Adipose tissue (tissue), 3 donors: Measurements from ENCODE around the gene IFI35. TPM values are rescaled to one million over a fixed set of nuclear protein-coding genes. Genes with fewer than 3 reads are reported as not detected.
"Not testable (repeated sequence)": the region's sequence is repeated elsewhere in the genome, so short reads cannot be mapped to it uniquely, and the experiment has no call there.

Source experiments
- H3K27ac ChIP-seq: one replicate; pipeline ENCODE4 v1.5.1; 2013; ENCODE audit warnings: low read depth, low read length
- WGBS, 3 donors: extraction: QIAGEN DNeasy Blood & Tissue Kit; methylation state at CpG; one replicate each; pipeline ENCODE4 v1.1.7; 2013; 5-methylcytosine and 5-hydroxymethylcytosine counted together
- polyA plus RNA-seq, 3 donors: library from polyadenylated mRNA; stranded (reverse); fragments of 200-250 nt; gene quantifications; one replicate each; pipeline ENCODE4 v1.2.3, GENCODE V29; 2013
- donor health status: healthy with polysubstance abuse.
- donor health status: Bipolar disorder and iron deficiency.
- donor health status: healthy.

IFI35 gene
- 10 to 100 TPM; 11.4 to 56.8 (median 34.1) TPM for polyA plus RNA-seq

DNA sequence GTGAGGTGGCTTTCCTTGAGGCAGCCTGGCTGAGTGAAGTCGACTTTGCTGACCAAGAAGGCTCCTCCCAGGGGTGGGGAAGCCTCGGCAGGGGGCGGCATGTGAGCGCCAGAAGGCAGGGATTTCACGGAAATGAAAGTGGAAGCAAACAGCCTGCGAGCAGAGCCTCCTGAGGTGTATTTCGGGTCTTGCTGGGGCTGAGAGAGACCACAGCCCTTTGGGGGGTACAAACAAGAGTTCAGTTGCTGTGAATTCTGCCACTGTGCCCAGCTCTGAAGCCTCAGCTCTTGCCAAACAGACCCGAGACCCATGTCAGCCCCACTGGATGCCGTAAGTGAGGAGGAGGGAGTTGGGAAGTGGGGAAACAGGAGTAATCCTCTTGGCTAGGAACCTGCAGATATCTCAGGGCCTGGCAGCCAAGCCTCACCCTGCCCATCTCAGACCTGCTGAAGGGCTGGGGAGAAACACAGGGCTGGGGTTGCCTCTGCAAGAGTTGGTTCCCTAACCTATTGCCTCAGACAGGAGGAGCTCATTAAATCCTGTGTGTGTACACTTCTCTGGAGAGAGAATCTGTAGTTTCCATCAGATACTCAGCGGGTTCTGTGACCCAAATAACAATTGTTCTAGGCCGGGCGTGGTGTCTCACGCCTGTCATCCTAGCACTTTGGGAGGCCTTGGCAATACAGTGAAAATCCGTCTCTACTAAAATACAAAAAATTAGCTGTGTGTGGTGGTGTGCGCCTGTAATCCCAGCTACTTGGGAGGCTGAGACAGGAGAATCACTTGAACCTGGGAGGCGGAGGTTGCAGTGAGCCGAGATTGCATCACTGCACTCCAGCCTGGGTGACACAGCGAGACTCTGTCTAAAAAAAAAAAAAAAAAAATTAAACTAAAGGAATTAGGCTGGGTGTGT is at the start of gene IFI35:
Gene IFI35 (plus strand): TSS at position 146 of the 913 bp plus-strand sequence. CDS start 164 bp downstream, at position 310.
- 20 to 25% (median 22%) methylated on average over 18 of the region's 18 CpGs for WGBS, 3 donors

DNA sequence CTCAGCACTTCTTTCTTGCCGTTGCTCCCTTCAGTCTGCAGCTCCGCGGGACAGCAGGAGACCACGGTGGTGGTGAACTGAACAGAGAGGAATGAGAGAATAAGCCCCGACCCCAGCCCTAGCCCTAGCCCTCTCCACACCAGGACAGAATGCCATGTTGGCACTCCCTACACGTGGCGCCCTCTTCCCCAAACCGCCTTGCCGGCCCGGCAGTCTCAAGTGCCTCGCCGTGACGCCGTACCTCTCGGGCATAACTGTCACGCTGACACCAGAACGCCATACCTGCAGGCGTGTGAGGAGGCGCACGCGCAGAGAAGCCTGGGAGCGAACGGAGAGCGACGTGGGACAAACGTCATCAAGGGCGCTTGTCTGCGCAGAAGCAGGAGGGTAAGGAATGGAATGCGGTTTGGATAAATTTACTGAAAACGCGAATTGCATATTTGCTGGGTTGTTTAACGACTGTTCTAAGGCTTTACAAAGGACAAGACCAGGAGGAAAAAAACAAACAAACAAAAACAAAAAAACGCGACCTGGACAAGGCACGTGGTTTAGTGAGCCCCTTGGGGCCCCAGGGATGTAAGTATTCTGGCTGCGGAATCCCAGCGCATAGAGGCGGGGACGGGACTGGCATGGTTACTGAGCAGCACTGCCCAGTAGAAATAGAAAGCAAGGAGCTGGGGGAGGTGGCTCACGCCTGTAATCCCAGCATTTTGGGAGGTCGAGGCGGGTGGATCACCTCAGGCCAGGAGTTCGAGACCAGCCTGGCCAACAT is 42.2 kb upstream of the IFI35 start, which contains the start of gene AARSD1:
Gene AARSD1 (minus strand): TSS at position 294 of the 772 bp plus-strand sequence. CDS start 14 bp downstream, at position 280.
- WGBS, 3 donors = 1% methylated on average over 43 of the region's 43 CpGs
- no peak within 1 kb of the TSS for H3K27ac ChIP-seq

More for the DNA sequence above, at the start of gene IFI35:
- H3K27ac ChIP-seq = peak within 1 kb of the TSS; percentile 68

DNA sequence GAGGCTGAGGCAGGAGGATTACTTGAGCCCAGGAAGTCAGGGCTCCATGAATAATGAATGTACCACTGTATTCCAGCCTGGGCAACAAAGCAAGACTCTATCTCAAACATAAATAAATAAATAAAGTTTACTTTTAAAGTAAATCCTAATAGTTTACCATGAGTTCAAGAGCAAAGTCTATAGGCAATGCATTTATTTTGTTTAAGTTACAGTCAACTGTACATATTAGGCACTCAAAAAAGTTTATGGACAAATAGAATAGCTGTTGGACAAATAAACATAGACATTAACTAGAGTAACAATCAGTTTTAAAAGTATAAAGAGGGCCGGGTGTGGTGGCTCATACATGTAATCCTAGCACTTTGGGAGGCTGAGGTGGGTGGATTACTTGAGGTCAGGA is 38.7 kb upstream of the IFI35 start:
- WGBS, 3 donors = 72 to 82% (median 75%) methylated on average over 1 of the region's 1 CpG
- H3K27ac ChIP-seq = no peak overlapping the region

DNA sequence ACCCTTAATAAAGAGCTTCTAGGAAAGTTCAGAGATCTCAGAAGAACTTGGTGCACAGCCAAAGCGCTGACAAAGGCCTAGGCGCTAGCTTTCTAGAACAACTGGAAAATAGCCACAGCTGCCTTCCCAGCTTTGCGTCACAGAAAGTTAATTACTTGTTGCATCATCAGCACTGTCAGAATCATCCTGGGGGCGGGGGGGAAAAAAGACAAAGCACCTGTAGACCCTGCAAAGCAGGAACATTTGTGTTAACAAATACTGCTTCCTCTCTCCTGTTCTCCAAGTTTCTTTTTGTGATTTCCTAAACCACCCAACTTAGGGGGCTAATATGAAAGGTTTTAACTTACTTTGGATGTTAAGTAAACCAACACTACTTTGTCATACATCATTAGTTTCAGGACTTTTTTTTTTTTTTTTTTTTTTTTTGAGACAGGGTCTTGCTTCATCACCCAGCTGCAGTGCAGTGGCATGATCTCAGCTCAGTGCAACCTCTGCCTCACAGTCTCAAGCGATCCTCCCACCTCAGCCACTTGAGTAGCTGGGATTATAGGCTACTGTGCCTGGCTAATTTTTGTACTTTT is 37.5 kb upstream of the IFI35 start:
- no peak overlapping the region for H3K27ac ChIP-seq
- WGBS, 3 donors = 34 to 64% (median 37%) methylated on average over 4 to 5 of the region's 5 CpGs

DNA sequence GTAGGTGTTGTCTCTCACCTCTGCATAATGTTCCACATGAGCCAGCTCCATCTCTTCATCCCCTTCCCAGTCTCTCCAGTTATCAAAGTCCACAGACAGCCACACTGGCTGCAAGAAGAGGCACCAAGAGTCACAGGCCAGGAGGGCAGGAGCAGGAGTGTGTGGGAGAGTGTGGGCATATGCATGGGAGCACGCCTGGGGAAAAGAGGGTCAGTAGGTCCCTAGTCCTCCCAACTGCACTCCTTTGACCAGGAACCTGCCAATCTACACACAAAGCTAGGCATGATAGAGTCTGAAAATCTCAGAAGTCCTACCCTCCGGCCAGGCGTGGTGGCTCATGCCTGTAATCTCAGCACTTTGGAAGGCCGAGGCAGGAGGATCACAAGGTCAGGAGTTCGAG is 35.0 kb upstream of the IFI35 start:
- no peak overlapping the region for H3K27ac ChIP-seq
- 82 to 98% (median 91%) methylated on average over 5 of the region's 5 CpGs for WGBS, 3 donors

DNA sequence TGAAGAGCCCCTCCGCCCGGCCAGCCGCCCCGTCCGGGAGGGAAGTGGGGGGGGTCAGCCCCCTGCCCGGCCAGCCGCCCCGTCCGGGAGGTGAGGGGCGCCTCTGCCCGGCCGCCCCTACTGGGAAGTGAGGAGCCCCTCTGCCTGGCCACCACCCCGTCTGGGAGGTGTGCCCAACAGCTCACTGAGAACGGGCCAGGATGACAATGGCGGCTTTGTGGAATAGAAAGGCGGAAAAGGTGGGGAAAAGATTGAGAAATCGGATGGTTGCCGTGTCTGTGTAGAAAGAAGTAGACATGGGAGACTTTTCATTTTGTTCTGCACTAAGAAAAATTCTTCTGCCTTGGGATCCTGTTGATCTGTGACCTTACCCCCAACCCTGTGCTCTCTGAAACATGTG is 33.3 kb upstream of the IFI35 start:
- 69 to 93% (median 81%) methylated on average over 6 to 13 of the region's 18 CpGs for WGBS, 3 donors
- not testable (repeated sequence) for H3K27ac ChIP-seq

DNA sequence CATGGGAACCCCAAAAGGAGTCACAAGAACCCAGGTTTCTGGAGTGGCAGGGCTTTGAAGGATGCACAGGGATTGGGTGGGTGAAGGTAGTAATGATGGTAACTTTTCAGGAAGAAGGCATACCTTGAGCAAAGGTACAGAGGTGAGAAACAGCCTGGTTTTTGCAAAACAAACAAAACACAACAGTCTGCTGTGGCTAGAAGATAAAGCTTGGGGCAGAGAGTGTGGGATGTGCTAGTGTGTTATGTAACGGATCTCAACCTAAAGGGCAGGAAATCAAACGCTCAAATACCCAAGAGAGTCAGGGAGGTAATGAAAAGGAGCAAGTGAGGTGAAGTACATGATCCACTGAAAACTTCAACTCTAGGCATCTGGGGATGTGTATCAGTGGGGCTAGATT is 31.3 kb upstream of the IFI35 start:
- no peak overlapping the region for H3K27ac ChIP-seq
- 34 to 44% (median 44%) methylated on average over 2 of the region's 2 CpGs for WGBS, 3 donors

DNA sequence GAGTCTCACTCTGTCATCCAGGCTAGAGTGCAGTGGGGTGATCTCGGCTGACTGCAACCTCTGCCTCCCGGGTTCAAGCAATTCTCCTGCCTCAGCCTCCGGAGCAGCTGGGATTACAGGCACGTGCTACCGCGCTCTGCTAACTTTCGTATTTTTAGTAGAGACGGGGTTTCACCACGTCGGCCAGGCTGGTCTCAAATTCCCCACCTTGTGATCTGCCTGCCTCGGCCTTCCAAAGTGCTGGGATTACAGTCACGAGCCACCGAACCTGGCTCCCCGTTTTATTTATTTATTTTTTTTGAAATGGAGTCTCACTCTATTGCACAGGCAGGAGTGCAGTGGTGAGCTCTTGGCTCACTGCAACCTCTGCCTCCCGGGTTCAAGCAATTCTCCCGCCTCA is 30.9 kb upstream of the IFI35 start:
- WGBS, 3 donors = 85 to 91% (median 88%) methylated on average over 16 of the region's 16 CpGs
- H3K27ac ChIP-seq = not testable (repeated sequence)

DNA sequence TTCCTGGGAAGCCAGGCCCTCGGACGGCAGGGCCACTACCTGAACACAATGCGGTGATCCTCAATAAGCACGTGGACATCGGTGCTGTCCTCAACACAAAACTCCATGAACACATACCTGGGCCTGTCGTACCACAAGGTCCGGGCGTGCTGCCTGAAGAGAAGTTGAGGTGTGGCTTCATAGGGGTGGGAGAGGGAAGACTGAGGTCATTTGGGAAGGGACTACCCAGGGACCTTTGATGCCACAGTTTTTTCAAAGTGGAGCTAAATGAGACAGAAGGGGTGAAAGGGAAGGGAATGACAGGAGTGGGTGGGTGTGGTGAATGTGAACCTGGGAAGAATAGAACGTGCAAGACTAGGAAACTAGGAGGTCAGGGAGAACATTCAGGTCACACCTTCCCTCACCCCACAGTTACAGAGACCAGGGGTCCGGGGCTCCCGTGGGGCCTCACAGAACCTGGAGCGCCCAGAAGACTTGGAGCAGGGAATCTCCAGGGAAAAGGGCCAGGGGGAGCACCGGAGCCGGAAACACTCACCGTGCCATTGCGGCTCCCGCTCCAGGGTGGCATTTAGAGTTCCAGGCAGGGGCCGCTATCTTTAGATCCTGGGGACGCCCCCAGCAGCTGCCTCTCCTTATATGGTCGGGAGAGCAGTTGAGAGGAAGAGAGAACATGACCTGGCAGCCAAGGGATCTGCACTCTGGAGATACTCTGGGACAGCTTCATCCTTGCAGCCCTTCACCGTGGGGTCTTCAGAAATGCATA is 26.9 kb upstream of the IFI35 start, which contains the start of gene PTGES3L:
Gene PTGES3L (minus strand): TSS at position 570 of the 763 bp plus-strand sequence. CDS start 27 bp downstream, at position 543.
- 34 to 36% (median 35%) methylated on average over 20 to 21 of the region's 21 CpGs for WGBS, 3 donors
- no peak within 1 kb of the TSS for H3K27ac ChIP-seq

DNA sequence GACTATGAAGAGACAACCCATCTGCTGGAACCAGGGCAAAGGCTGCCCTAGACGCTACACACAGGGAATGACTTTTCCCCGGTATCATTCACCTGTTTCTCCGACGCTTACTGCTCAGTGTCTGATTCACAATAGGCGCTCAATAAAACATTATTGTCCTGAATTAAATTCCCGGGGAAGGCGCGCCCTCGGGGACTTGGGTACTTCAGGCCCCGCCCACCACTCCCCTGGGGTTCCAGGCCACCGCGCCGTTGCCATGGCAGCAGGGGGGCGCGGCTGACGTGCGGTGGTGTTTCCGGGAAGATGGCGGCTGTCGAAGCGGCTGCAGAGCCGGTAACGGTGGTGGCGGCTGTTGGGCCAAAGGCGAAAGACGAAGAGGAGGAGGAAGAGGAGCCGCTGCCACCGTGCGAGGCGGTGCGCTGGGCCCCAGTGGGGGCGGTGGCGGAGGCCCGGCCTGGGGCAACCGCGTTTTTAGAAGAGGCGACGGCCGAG is 26.3 kb upstream of the IFI35 start, which contains the start of gene RUNDC1:
Gene RUNDC1 (plus strand): TSS at position 292 of the 492 bp plus-strand sequence. CDS start 12 bp downstream, at position 304.
- no peak within 1 kb of the TSS for H3K27ac ChIP-seq
- WGBS, 3 donors = 0% methylated on average over 38 to 39 of the region's 39 CpGs

DNA sequence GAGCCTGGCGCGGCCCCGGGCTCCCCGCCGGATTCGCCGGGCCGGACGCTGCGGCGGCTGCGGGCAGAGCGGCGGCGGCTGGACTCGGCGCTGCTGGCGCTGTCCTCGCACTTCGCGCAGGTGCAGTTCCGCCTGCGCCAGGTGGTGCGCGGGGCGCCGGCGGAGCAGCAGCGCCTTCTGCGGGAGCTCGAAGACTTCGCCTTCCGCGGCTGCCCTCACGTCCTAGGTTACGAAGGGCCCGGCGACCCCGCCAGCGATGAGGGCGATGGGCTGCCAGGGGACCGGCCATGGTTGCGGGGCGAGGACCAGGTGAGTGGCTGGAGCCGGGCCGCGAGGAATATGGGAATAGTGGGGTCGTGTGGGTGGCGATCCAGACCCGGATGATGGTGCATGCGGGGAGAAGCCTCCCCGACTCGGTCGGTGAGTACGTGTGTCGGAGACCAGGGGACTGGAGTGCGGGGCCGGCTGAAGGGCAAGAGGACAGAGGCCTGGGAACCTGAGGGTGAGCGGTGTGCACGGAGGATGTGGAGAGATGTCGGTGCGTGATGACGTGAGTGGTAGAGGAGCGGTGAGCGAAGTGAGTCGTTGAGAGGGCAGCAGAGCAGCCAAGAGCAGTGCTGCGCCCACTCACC is 25.7 kb upstream of the IFI35 start:
- WGBS, 3 donors = 0 to 1% (median 0%) methylated on average over 60 to 67 of the region's 67 CpGs
- no peak overlapping the region for H3K27ac ChIP-seq

DNA sequence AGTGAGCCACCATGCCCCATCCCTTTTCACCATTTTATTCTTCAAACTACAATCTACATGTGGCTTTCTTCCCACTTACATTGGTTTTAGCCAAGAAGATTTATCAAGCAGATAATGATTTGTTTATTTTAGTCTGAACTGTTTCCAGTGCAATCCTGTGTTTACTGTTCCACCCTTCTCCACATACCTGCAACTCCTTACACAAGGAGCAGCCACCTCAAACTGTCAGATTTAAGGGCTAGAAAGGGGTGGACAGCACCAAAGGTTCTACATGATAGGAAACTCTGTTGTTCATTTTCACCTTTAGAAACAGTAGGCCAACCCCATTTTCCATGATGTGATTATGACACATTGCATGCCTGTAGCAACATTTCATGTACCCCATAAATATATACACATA is 24.3 kb upstream of the IFI35 start:
- H3K27ac ChIP-seq = no peak overlapping the region

DNA sequence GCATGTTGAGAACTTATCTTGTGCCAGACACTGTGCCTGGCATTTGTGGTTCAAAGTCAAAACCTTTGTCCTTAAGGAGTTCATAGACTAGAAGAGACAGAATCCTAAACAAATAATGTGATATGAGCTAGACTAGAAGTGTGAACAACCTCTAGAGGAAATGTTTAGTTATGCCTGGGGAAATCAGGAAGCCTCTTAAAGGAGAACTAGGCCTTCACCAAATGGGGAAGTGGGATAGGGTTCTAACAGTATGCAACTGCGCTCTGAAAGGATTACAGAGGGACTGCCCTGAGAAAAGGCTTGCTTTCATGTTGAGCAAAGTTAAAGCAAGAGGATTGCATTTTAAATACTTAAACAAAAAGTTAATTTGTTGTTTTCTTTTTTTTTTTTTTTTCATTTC is 21.4 kb upstream of the IFI35 start:
- no peak overlapping the region for H3K27ac ChIP-seq
- WGBS, 3 donors = 0 to 81% (median 0%) methylated on average over 1 of the region's 1 CpG

DNA sequence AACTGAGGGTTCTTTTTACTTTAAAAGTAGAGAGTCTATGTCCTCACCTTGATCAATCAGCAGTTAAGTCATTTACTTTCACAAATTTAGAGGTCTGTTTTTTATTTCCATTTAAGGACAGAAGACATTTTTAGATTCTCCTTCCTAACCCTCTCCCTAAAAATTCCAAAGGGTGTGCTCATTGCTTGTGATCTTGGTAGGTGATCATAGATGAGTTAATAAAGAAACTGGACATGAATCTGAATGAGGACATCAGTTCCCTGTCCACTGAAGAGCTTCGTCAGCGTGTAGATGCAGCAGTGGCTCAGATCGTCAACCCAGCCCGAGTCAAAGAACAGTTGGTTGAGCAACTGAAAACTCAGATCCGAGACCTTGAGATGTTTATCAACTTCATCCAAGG is 17.4 kb upstream of the IFI35 start:
- no peak overlapping the region for H3K27ac ChIP-seq
- 77 to 96% (median 92%) methylated on average over 5 of the region's 5 CpGs for WGBS, 3 donors

DNA sequence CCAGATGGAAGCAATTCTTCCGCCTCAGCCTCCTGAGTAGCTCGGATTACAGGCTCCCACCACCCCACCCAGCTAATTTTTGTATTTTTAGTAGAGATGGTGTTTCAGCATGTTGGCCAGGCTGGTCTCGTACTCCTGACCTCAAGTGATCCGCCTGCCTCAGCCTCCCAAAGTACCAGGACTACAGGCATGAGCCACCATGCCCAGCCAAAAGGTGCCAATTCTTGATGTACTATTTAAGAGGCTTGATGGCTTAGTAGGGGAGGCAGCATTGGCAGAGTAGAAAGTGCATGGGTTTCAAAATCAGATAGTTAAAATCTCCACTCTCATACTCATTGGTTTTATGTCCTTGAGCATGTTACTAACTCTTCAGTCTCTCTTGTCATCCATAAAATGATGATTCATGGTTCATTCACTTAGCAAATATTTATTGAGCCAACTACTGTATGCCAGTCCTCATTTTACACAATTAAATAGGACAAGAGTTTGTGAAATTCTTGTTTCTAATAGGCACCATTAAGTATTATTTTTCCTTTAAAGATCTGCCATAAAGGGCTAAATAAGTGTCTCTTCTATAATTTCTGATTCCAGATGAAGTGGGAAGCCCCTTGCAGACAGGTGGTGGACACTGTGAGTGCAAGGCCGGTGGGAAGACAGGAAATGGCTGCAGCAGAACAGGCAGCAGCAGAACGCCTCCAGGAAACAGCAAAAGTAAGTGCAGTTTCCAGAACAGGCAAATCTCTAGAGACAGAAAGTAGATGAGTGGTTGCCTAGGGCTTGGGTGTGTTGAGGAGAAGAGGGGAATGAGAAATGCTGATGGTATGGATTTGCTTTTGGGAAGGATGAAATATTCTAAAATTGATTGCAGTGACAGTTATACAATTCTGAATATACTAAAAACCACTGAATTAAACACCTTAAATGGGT is 16.6 kb upstream of the IFI35 start:
- H3K27ac ChIP-seq = no peak overlapping the region
- 87 to 91% (median 88%) methylated on average over 6 of the region's 6 CpGs for WGBS, 3 donors

DNA sequence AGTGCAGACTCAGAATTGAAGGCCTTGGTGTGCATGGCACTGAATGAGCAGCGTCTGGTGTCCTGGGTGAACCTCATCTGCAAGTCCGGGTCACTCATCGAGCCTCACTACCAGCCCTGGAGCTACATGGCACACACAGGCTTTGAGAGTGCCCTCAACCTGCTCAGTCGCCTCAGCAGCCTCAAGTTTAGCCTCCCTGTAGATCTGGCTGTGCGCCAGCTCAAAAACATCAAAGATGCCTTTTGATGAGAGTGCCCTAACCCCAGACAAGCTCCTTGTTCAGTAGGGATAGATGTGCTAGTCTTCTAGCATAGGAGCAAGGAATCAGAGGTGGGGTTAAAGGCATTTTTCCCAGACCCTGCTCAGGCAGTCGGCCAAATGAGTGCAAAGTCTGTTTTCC is 15.1 kb upstream of the IFI35 start:
- 95 to 97% (median 97%) methylated on average over 6 of the region's 6 CpGs for WGBS, 3 donors

More for the DNA sequence above, 15.1 kb upstream of the IFI35 start:
- no peak overlapping the region for H3K27ac ChIP-seq
